Psoas muscle (tissue), 8 donors: ENCODE results near the gene ZC3HAV1. TPM values are rescaled to one million over a fixed set of nuclear protein-coding genes. Genes with fewer than 3 reads are reported as not detected.

ENCODE experiments used
- ATAC-seq, 4 donors: fragments of 200-7000 bp; cut with Tn5 transposase; one replicate each; pipeline ENCODE4 v1.9.1; 2020; ENCODE audit warnings: moderate library complexity in 3 of 4, mild to moderate bottlenecking in 2 of 4
- DNase-seq, 2 donors: peaks; one replicate each; pipeline ENCODE4 v3.0.0-alpha.2; 2020
- H3K27ac ChIP-seq: fragments of 200-600 bp; one replicate; pipeline ENCODE4 v1.8.0; 2022
- H3K27me3 ChIP-seq, 3 donors: fragments of 200-600 bp in 1 of 3; one replicate each; pipeline versions ENCODE4 v1.6.1 to v1.8.0; 2013 to 2022; ENCODE audit warnings: low read length in 2 of 3, mild to moderate bottlenecking in 2 of 3, moderate library complexity in 1 of 3; ENCODE audit not compliant: insufficient read depth in 3 of 3
- H3K36me3 ChIP-seq, 2 donors: fragments of 200-600 bp in 1 of 2; one replicate each; pipeline versions ENCODE4 v1.6.1 to v1.8.0; 2013 to 2022; ENCODE audit warnings: low read depth in 1 of 2, mild to moderate bottlenecking in 1 of 2, moderate library complexity in 1 of 2; ENCODE audit not compliant: insufficient read depth in 1 of 2
- H3K4me1 ChIP-seq: fragments of 200-600 bp; one replicate; pipeline ENCODE4 v1.8.0; 2022
- H3K4me3 ChIP-seq: fragments of 200-600 bp; one replicate; pipeline ENCODE4 v1.8.0; 2022; ENCODE audit warnings: mild to moderate bottlenecking
- H3K9me3 ChIP-seq: fragments of 200-600 bp; one replicate; pipeline ENCODE4 v1.8.0; 2022
- CTCF ChIP-seq: fragments of 200-600 bp; IDR thresholded peaks from one replicate; pipeline ENCODE4 v1.8.0; 2022; ENCODE audit warnings: antibody characterized with exemption
- WGBS, 3 donors: extraction: QIAGEN DNeasy Blood & Tissue Kit; methylation state at CpG; one replicate each; pipeline versions ENCODE4 v1.1.6 to v1.1.7; 2013; 5-methylcytosine and 5-hydroxymethylcytosine counted together
- intact Hi-C, 2 donors: fragments of 100-400 bp; cut with DNase I; formaldehyde crosslinking; loops; one replicate each; pipeline versions ENCODE4 v1.11.0 to v1.14.2; 2022
- polyA plus RNA-seq, 3 donors: library from polyadenylated mRNA; stranded (reverse); fragments of 200-250 nt; gene quantifications; one replicate each; pipeline ENCODE4 v1.2.3, GENCODE V29; 2013
- total RNA-seq, 4 donors: library from RNA; stranded (reverse); fragmentation: NEBNext Ultra II Directional in 2 of 4; extraction: Animal tissue kit (Norgen Biotek cat#: 25700) in 2 of 4; gene quantifications; one replicate each; pipeline versions ENCODE4 v1.2.1 to v1.2.4, GENCODE V29; 2021 to 2023
- donor health status: healthy with polysubstance abuse.
- donor health status: DM: no; HTN: no; CAD: no; lungs with moderate emphysema.
- donor health status: Bipolar disorder and iron deficiency.
- donor health status: healthy.
- donor health status: DM: yes; HTN: yes; CAD: no.
- donor health status: DM: no; HTN: no; CAD: no.
- donor health status: DM: no; HTN: no; CAD: no.
- donor health status: DM: yes; HTN: yes; CAD: no.

Gene ZC3HAV1
- total and polyA plus RNA-seq, 7 donors = 1.6 to 5.3 (median 3.9) TPM

GRCh38 chr7:139118234-139118804 lies 8.8 kb upstream of the ZC3HAV1 start:
- WGBS, 3 donors = 48 to 53% (median 51%) methylated on average over 8 of the region's 8 CpGs
- intact Hi-C loops = no loop called here
- no peaks in the 10 kb centered on the region for H3K9me3 ChIP-seq
- ATAC-seq (no peak), DNase-seq (no peak)
- no peaks in the 10 kb centered on the region for H3K4me1 ChIP-seq
- peaks cover 0 to 2% (median 0%) of the 10 kb centered on the region in 3 donors for H3K27me3 ChIP-seq
- no peak for TF ChIP-seq CTCF
- H3K27ac ChIP-seq = no peak overlapping the region
- no peaks in the 10 kb centered on the region for H3K36me3 ChIP-seq
- no peak overlapping the region for H3K4me3 ChIP-seq

GRCh38 chr7:139117599-139118233 lies 8.2 kb upstream of the ZC3HAV1 start:
- Histone ChIP-seq H3K36me3 (no peaks in the 10 kb centered on the region), H3K4me3 (no peak overlapping the region), H3K27me3 (peaks cover 0 to 2% (median 0%) of the 10 kb centered on the region in 3 donors), H3K4me1 (no peaks in the 10 kb centered on the region), H3K27ac (no peak overlapping the region), H3K9me3 (no peaks in the 10 kb centered on the region)
- 80 to 84% (median 83%) methylated on average over 5 of the region's 5 CpGs for WGBS, 3 donors
- no peak for TF ChIP-seq CTCF
- DNase-seq (no peak), ATAC-seq (no peak)
- intact Hi-C loops = no loop called here

GRCh38 chr7:139116999-139117398 lies 7.5 kb upstream of the ZC3HAV1 start:
- H3K4me1 ChIP-seq = no peaks in the 10 kb centered on the region
- 79 to 90% (median 86%) methylated on average over 3 of the region's 3 CpGs for WGBS, 3 donors
- intact Hi-C loops = no loop called here
- H3K4me3 ChIP-seq = no peak overlapping the region
- H3K27ac ChIP-seq = no peak overlapping the region
- no peaks in the 10 kb centered on the region for H3K9me3 ChIP-seq
- peaks cover 0 to 2% (median 0%) of the 10 kb centered on the region in 3 donors for H3K27me3 ChIP-seq
- no peak for ATAC-seq
- TF ChIP-seq CTCF = no peak
- H3K36me3 ChIP-seq = no peaks in the 10 kb centered on the region
- no peak for DNase-seq

- Histone ChIP-seq H3K27ac (no peak overlapping the region), H3K9me3 (no peaks in the 10 kb centered on the region), H3K4me1 (no peaks in the 10 kb centered on the region), H3K36me3 (no peaks in the 10 kb centered on the region), H3K4me3 (no peak overlapping the region), H3K27me3 (peaks cover 0 to 2% (median 0%) of the 10 kb centered on the region in 3 donors)
- intact Hi-C loops = no loop called here
- DNase-seq (no peak), ATAC-seq (no peak)
- no peak for TF ChIP-seq CTCF
- WGBS, 3 donors = 91 to 96% (median 92%) methylated on average over 3 of the region's 3 CpGs
These were observed 5.6 kb upstream of the ZC3HAV1 start for GRCh38 chr7:139115104-139115503.
